Ramos (cell line): ENCODE measurements around the gene C2orf78.
"Not testable (repeated sequence)": the region's sequence is repeated elsewhere in the genome, so short reads cannot be mapped to it uniquely, and the experiment has no call there.

Experiments
- in situ Hi-C: fragments of 300-500 bp; cut with MboI; formaldehyde crosslinking; loops from one replicate; pipeline ENCODE4 v1.14.3; 2022; ENCODE audit warnings: low sequenced_read_pairs; ENCODE audit not compliant: unreplicated experiment

Gene C2orf78

GRCh38 chr2:73783883-73784282 is at the start of gene C2orf78:
C2orf78 (plus strand) TSS chr2:73784183; CDS start chr2:73784310, 127 bp downstream.
- in situ Hi-C loops = not testable (repeated sequence)

GRCh38 chr2:73736378-73736777 is 47.6 kb upstream of the C2orf78 start:
- in situ Hi-C loops = no loop called here

GRCh38 chr2:73736855-73737779 is 46.9 kb upstream of the C2orf78 start, which contains the start of gene TPRKB:
TPRKB (minus strand) TSS chr2:73737345; CDS start chr2:73734569, 2,776 bp downstream.
- in situ Hi-C loops = no loop called here

- in situ Hi-C loops = no loop called here
These were observed 44.9 kb upstream of the C2orf78 start for GRCh38 chr2:73739101-73739500.

GRCh38 chr2:73740767-73741166 is 43.2 kb upstream of the C2orf78 start:
- in situ Hi-C loops = no loop called here

- in situ Hi-C loops = no loop called here
These were observed 37.7 kb upstream of the C2orf78 start for GRCh38 chr2:73746015-73746876.

GRCh38 chr2:73746877-73747208 is 37.1 kb upstream of the C2orf78 start:
- in situ Hi-C loops = no loop called here

GRCh38 chr2:73749314-73749713 is 34.7 kb upstream of the C2orf78 start:
- in situ Hi-C loops = no loop called here

- in situ Hi-C loops = not testable (repeated sequence)
These were observed 29.7 kb upstream of the C2orf78 start for GRCh38 chr2:73754332-73754731.

GRCh38 chr2:73759285-73759764 is 24.7 kb upstream of the C2orf78 start:
- in situ Hi-C loops = no loop called here

GRCh38 chr2:73759904-73760303 is 24.1 kb upstream of the C2orf78 start:
- in situ Hi-C loops = no loop called here

GRCh38 chr2:73762571-73762970 is 21.4 kb upstream of the C2orf78 start:
- in situ Hi-C loops = no loop called here

GRCh38 chr2:73764945-73765344 is 19.0 kb upstream of the C2orf78 start:
- in situ Hi-C loops = no loop called here

- in situ Hi-C loops = no loop called here
These were observed 17.6 kb upstream of the C2orf78 start for GRCh38 chr2:73766349-73766748.

- in situ Hi-C loops = no loop called here
These were observed 17.0 kb upstream of the C2orf78 start for GRCh38 chr2:73766994-73767393.

GRCh38 chr2:73770725-73771124 is 13.3 kb upstream of the C2orf78 start:
- in situ Hi-C loops = no loop called here

GRCh38 chr2:73772819-73773218 is 11.2 kb upstream of the C2orf78 start:
- in situ Hi-C loops = no loop called here

GRCh38 chr2:73776381-73776780 is 7.6 kb upstream of the C2orf78 start:
- in situ Hi-C loops = no loop called here

GRCh38 chr2:73776869-73777519 is 7.0 kb upstream of the C2orf78 start:
- in situ Hi-C loops = no loop called here

GRCh38 chr2:73778867-73779466 is 5.0 kb upstream of the C2orf78 start:
- in situ Hi-C loops = not testable (repeated sequence)
